Measurements from ENCODE around the gene STK32C.

STK32C gene

DNA sequence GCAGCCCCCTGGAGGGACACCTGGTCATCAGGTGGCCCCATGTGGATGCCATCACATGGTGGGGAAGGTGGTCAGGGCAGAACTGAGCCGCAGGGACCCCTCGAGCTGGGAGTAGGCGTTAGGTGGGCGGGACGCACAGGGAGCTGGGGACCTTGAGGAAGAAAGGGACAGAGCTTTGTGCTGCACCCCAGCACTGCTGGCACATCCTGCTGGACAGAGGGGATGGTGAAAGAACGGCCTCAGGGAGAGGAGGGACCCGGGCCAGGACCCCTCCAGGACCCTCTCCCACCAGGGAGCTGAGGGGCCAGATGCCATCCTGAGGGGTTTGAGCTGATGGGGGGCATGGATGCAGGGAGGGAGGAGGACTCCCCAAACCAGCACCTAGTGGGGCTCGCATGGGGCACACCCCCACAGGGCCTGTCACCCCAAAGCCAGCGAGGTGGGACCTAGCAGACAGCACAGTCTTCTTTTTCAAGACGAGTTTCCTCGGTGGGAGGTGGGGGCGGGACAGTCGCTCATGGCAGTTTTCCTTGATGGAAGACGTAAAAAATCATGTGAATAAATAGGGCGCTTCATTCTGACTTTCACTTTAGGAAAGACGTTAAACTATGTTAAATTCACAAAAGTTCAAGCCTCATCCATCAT lies 43.3 kb downstream of the STK32C start:
- no peak for DNase-seq

DNA sequence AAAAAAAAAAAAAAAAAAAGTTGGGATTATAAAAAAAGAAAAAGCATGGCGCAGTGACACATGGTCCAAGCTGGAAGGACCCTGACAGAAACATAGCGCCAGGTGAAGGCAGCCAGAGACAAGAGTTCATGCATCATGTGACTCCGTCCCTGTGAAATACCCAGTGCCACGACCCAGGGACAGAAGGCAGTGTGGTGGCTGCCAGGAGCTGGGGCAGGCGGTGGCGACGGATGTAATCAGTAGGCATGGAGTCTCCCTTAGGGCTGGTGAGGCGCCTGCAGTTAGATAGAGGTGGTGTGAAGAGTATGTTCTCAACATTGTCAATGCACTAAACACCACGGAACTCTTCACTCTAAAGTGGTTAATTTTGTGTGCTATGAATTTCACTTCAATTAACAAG lies 43.9 kb downstream of the STK32C start:
- DNase-seq = no peak

DNA sequence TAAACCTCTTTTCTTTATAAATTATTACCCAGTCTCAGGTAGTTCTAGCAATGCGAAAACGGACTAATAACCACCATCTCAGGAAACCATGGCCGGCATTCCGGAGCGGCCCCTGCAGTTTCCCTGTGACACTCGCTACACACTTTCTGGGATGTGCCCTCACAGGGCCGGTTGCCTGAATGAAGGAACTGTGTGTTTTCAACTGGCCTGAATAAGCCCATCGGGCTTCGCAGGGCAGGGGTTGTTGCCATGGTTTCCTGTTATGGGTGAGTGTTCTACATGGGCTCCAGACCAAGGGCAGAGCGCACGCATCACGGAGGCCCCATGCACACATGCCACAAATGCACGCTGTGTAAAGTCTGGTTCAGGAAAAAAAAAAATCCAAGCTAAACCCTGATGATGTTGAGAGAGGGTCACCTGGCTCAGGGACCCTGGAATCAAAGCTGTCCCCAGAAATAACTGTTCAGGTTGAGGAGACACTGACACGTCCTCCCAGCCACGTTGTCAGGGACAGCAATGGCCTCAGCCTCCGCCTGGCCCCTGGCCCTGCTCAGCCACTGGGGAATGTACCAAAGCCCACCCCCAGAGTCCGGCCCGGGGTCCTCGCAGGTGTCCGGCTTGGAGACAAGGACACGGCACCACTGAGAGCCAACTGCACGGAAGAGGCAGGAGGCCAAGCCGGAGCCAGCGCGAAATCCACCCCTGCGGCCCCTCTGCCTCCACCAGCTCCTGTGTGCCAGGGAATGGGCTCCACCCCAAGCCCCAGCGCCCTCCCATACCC lies 47.9 kb downstream of the STK32C start:
- DNase-seq = no peak

DNA sequence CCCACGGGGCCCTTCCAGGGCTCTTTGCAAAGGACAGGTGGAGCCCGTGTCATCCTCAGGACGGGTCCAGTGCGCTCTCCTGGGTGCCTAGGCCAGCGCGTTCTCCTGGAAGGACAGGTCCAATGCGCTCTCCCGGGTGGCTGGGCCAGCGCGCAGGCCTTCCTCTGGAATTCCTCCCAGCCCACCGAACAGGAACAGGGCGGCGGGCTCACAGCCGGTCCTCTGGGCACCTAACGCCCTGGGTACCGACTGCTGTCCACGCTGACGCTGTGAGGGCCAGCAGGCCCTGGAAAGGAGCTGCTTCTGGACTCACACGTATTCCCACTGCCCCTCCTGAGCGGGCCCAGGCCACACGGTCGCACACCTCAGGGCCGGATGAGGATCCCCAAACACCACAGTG lies 49.3 kb downstream of the STK32C start:
- no peak for DNase-seq

DNA sequence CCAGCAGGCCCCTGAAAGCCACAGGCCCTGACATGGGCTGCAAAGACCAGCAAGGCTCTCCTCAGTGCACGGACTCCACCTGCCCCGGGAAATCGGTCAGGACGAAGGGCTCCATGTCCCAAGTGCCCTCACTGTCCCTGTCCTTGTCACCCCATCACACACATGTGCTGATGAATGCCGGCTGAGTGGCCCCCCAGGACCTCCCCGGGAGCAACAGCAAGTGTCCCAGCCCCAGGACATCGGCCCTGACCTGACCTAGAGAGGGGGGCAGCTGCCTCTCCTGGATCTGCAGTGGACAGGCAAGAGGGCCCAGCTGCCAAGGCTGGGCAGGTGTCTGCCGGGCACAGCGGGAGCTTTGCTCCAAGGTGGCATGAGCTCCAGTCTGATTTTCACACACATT lies 49.8 kb downstream of the STK32C start:
- no peak for DNase-seq

DNA sequence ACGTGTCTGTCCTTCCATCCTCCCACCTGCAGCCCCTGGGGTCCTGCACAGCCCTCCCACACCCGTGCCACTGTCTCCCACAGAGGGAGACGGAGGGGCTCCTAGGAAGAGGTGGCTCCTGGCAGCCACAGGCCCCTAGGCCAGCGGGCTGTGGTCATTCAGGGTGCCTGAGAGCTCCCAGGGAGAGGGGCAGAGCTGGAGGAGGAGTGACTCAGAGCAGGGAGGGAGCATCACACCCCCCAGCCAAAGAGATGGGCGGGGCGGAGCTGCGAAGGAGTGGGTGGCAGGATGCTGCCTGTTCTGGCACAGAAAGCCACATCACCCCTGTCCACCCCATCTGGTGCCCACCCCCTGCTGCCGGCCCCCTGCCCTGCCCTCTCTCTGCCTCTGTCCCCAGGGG lies 50.5 kb downstream of the STK32C start:
- DNase-seq = no peak

DNA sequence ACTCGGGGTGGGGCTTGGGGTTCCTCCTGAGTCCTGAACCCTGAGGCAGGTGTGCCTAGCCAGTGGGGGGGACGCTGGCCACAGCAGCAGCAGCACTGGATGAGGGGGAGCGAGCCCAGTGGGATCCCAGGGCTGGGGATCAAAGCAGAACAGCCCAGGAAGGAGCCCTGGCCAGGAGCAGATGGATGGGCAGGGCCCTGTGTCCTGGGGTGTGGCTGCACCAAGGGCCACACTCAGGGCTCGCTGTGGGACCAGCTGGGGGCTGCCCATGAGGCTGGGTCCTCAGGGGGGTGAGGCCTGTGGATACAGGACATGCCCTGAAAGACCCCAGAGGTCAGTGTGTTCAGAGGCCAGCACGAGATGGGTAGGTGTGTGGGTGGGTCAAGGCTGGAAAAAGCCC lies 50.9 kb downstream of the STK32C start:
- DNase-seq = no peak

DNA sequence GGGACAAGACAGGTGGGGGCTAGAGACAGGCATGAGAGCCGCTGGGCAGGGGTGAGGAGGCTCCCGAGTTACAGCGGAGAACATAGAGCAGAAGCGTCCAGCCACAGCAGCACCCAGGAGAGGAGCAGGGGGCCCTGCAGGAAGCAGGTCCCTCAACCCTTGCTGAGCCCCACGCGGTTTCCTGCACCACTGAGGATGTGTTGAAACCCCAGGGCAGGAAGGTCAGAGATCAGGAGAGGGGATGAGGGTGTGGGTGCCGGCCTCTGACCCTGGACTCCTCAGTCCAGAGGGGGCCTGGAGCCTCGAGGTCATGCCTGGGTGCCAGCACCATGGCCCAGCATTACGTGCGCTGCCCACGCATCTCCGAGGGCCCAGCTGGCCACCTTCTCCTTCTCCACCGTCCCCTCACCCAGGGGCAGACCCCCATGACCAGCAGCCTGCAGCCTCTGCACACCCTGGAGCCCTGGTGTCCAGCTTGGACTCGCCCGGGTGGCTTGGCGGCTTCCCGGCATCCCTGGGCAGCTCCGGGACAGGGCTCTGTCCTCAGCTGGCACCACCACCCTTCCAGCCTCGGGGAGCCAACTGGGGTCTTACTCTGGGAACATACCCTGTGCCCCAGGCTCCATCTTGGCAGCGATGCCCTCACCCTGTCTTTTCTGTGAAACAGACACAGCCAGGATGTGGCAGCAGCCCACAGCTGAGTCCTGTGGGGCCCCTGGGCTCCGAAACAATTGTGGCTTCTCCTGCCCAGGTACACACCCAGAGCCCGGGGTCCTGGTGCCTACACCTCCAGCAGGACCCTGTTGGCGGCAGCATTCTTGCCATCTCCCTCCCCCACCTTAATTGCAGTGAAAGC lies 52.0 kb downstream of the STK32C start:
- no peak for DNase-seq

DNA sequence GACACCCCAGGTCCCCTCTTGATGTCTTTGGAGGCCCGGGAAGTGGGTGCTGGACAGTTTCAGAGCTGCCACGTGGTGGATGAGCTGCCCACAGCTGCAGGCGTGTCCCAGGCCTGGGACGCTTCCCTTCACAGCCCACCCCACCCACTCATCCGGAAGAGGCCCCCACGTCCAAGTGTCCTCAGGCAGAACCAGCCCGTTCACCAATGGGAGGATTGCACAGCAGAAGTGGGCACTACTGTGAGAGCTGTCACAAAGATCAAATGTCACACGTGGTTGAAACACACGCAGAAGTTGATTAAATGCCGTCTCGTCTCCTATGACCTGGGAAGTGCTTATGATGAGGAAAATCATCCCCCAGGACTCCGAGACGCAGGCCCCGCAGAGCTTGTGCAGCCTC lies 52.9 kb downstream of the STK32C start:
- DNase-seq = no peak

DNA sequence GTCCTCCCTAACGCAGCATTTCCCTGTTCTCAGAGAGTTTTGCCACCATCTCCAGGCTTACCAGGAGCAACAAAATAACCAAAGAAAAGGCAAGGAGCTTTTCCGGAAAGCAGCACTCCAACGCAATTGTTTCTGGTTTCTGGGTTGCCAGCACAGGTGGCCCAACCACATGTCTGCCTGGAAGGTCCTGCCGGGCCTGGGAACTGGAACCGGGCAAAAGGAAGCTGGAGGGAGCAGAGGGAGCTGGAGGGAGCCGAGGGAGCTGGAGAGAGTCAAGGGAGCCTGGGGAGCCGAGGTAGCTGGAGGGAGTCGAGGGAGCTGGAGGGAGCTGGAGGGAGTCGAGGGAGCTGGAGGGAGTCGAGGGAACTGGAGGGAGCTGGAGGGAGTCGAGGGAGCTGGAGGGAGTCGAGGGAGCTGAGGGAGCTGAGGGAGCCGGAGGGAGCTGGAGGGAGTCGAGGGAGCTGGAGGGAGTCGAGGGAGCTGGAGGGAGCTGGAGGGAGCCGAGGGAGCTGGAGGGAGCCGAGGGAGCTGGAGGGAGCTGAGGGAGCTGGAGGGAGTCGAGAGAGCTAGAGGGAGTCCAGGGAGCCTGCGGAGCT lies 54.6 kb downstream of the STK32C start:
- DNase-seq = no peak

DNA sequence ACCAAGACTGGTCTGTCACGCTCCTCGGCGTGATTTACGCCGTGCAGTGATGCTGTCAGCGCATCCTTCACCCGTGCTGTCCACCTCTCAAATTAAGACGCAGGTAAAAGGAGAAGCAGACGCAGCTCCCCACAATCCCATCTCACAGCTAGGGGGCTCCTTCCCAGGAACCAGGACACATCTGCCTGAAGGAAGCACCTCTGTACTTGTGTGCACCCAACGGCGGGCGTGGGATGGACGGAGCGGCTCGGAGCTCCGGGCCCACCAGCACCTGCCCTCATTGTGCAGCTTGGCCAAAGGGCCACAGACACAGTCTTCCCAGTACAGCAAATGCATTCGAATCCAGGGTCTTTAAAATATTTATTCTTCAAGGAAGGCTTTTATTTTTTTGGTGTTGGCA lies 55.3 kb downstream of the STK32C start:
- no peak for DNase-seq

DNA sequence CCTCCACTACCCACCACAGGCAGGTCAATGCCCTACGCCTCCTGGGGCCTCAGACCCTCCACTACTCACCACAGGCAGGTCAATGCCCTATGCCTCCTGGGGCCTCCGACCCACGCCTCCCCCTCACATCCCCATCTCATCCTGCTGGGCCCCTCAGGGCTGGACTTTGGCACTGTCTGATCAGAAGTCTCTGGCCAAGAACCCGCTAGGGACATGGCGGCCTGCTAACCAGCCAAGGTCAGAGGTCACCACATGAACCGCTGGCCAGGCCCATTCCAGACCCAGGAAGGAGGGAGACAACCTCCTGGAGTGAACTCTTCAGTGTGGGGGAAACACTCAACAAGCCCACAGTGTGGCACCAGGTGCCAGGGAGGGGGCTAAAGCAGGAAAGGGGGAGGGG lies 55.8 kb downstream of the STK32C start:
- no peak for DNase-seq

DNA sequence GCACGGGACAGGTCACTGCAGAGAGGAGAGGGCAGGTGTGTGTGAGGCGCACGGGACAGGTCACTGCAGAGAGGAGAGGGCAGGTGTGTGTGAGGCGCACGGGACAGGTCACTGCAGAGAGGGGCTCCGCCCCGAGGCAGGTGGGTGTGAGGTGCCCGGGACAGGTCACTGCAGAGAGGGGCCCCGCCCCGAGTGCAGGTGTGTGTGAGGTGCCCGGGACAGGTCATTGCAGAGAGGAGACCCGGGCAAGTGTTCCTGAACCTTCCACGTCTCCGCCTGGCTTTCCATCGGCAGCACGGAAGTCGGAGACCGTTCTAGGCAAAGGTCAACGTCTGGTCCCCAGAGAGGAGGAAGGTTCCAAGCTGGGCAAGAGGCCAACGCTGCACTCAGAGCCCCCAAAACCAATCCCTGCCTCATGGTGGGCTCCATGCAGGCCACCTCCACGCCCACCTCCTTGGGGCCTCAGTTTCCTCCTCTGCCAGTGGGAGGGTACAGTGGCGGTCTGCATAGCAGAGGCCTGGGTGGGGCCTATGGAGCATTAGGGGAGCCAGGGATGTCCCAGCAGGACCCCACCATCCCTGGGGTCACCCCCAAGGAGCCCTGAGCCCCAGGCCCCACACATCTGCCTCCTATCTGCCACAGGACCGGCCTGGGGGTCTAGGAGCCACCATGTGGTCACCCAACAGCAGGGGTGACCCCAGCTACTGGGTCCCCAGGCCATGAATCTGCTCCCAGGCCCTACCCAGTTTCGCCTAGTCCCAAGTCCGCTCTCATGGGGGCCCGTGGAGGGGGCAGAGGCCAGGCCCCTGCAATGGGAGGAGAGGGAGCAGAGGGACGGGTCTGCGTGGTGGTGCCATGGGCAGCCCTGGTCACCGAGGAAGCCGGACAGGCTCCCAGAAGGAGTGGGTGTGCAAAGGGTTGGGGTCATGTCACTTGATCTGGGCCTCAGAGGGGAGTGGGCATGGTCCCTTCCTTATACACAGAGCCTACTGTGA lies 57.0 kb downstream of the STK32C start:
- DNase-seq = no peak

DNA sequence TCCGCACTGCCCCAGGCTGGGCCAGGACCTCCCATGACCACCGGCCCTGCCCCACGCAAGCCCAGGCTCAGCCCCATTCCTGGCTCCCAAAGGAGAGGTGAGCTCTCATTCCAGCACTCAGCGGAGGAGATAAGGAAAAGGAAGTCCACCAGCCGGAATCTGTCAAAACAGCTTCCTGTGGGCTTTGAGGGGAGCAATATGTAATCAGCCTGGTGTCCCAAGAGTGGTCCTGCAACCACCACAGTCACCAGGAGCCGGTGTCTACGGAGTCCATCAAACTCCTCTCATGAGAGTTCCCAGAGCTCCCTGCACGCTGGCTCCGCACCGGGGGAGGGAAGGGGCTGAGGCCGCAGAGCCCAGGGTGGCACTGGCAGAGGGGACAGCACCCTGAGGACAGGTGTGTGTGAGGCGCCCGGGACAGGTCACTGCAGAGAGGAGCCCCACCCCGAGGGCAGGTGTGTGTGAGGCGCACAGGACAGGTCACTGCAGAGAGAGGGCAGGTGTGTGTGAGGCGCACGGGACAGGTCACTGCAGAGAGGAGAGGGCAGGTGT lies 57.9 kb downstream of the STK32C start:
- no peak for DNase-seq

DNA sequence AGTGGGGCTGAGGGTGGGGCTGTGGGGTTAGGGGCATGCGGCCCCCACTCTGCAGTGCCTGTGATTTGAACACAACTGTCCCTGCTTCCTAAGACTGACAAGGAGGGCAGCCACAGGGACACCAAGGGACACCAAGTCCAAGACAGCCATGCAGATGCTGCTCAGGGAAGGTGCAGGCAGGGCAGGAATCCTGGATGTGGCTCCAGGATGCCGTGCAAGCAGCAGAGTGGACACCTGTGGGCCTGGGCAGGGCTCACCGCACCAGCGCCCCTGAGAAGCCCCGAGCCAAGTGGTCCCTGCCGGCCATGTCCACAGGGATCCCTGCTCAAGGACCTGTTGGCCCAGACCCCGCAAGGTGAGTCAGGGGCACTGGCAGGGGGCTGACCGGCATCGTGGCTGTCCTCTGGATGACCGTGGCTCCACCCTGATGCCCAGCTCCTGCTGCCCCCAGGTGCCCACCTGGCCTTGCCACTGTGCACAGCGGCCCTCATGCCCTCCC lies 58.5 kb downstream of the STK32C start:
- DNase-seq = no peak

DNA sequence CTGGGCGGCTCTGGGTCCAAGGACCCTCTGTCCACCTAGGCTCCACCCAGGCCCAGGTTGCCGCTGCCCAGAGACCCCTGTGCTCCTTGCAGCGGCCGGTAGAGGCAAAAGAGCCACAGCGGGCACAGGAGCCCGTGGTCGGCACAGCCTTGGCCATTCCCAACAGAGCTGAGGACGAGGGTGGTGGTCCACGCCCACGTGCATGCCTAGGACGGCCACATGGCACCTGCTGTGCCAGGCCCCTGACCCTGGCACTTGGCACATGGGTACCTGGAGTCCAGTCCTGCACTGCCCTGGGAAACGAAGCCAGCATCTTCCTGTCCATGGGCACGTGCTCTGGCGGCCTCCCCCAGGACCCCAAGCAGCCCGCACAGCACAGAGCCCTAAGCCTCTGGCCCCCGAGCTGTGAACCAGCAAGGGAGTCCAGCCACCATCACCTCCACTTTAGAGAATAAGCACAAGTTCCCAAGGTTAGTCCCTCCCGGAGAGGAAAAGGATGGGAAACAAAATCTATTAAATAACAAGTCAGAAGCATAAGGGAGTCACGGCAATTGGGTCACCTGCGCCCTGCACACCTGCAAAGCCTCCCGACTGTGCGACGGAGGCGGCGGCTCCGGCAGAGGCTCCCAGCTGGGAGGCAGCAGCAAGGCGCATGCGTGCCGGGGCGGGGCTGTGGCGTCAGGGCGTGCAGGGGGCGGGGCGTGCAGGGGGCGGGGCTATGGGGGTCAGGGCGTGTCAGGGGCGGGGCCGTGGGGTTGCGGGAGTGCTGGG lies 59.1 kb downstream of the STK32C start:
- no peak for DNase-seq

DNA sequence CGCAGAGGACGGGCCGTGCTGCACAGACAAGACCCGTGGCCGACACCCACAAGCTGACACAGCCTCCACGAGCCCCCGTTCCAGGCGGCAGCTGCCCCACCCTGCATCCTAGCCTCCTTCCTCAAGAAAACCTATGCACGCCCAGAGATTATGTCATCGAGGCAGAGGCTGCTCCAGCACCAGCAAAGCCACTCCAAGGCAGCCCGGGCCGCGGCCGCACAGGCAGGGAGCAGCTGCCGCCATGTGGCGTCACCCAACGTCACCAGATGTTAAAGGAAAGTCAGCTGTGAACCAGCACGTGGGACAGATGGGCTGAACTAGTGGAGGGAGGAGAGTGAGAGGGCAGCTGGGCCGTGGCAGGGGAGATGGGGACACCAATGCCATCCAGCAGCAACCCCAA lies 59.8 kb downstream of the STK32C start:
- no peak for DNase-seq

DNA sequence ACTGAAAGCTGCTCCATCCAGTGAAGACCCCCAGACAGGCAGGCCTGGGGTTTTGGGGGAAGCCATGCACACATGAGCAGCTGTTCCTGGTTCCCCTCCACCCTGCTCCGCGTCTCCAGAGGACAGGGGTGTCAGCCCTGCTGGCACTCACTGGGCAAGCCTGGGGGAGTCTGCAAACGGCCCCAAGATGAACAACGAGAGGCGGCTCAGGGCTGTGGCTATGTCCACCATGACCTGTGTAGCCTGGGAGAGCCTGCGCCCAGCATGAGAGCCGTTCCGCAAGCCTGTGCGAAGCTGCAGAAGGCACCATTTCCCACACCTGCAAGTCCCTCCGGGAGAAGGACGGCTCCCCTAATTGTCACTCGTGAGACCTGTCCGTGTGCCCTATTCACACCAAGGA lies 61.5 kb downstream of the STK32C start:
- no peak for DNase-seq

DNA sequence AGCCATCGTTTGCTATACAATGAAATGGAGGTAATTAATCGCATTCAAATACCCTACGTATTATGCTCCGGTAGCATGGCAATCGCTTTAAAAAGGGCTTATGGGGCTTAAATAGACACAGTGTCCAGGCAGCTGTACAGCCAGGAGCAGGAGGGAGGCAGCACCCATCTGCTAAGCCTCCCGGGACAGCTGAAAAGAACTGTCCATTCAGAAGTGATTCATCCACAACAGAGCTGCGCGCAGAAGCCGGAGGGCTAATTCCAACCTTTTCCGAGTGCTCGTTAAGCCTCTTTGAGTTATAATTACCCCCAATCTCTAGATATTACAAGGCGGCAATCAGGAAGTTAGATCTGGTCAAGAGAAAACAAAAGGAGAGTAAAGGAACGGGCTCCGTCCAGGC lies 62.7 kb downstream of the STK32C start:
- DNase-seq = no peak

DNA sequence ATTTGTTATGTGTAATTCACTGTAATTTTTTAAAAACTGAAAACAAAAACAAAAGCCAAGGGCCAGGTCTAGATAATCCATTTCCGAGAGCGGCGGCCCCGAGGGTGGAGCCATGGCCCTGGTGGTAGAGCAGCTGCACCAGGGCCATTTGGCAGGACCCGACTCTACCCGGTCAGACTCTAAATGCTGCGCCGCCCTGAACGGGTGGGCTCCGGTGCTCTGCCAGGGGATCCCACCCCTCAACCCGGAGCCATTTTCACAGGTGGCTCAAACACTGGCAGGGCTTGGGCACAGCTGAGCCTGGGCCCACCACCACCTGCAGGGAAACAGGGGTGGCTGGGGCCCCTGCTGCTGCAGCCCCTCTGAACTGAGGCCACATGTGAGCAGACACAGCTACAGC lies 64.1 kb downstream of the STK32C start:
- DNase-seq = no peak

DNA sequence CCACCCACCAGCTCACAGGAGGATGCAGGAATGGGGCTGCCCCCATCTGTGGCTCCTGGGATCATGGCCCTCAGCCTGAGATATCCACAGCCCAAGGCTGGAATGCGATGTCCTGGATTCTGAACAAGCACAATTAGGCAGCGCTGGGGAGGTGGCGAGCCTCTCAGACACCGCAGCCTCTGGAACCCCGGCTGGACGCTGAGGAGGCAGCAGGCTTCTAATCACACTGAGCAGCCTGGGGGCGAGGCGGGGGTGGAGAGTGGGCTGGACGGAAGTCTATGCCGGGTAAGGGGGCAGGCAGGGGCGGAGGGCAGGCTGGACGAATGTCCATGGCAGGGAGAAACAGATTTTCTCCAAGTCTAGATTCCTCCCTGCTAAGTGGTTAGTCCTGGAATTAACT lies 64.6 kb downstream of the STK32C start:
- DNase-seq = no peak

Measured in DMS79 treated with DMSO at 0.1 percent for 48 hours (cell line).